GM12874 (cell line): ENCODE measurements around the gene TNNI3K.

Experiments
- TF ChIP-seq, protein P1 (sequence below): IDR thresholded peaks from 2 replicates; pipeline ENCODE4 v1.5.1; 2011; ENCODE audit warnings: low read depth, mild to moderate bottlenecking, control low read depth, low read length, moderate library complexity; ENCODE audit not compliant: insufficient read depth

Gene TNNI3K

DNA sequence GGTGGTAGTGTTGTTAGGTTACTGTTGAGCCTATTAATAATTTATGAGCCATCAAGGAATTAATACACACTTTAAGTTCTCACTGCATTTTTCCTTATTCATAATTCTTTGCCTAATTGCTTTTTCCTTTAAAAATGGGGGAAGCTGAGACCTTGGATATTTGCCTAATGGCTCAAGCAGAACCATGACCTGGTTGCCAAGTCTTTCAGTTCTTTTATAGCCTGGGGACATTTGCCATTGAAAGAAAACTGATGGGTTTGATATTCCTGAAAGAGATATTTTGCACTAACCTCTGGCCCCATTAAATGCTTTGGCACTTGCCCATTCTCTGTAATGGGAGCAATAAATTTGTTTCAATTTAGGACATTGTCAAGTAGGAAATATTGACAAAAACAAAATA is 295.7 kb downstream of the TNNI3K start:
- TF ChIP-seq, protein P1, sequence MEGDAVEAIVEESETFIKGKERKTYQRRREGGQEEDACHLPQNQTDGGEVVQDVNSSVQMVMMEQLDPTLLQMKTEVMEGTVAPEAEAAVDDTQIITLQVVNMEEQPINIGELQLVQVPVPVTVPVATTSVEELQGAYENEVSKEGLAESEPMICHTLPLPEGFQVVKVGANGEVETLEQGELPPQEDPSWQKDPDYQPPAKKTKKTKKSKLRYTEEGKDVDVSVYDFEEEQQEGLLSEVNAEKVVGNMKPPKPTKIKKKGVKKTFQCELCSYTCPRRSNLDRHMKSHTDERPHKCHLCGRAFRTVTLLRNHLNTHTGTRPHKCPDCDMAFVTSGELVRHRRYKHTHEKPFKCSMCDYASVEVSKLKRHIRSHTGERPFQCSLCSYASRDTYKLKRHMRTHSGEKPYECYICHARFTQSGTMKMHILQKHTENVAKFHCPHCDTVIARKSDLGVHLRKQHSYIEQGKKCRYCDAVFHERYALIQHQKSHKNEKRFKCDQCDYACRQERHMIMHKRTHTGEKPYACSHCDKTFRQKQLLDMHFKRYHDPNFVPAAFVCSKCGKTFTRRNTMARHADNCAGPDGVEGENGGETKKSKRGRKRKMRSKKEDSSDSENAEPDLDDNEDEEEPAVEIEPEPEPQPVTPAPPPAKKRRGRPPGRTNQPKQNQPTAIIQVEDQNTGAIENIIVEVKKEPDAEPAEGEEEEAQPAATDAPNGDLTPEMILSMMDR, result no peak

DNA sequence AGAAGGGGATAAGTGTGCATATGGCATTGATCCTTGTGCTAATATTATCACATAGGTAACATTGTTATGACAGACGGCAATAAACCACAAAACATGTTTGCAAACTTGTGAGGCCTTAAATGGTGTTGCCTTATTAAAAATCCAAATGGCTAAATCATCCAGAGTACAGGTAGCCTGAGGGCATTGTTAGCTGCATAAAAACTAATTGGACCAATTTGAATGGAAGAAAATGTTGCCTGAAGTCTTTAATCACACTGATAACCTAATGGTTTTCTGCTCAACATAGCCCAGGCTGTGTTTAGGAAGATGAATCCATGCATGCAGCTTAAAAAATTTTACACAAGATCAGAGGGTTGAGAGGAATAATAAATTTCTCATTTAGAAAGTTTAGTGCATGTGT is 296.6 kb downstream of the TNNI3K start:
- TF ChIP-seq, protein P1, result no peak

DNA sequence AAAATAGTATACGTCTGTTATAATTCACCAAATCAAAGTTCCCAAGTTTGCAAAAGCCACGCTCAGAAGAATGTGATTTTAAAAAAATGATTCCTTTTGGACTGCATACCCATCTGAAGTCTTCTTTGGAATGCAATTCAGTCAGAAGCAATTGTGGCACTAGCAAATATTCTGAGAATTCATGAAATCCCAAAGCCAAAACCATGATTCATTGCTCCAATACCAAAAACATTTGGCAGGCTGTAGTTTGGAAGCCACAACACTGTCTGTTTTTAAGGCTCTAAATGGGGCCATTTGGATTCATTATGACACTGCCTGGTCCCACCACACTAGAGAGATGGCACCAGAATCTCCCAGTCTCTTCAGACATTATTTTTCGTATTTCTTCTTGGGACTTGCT is 299.1 kb downstream of the TNNI3K start:
- TF ChIP-seq, protein P1, result no peak

DNA sequence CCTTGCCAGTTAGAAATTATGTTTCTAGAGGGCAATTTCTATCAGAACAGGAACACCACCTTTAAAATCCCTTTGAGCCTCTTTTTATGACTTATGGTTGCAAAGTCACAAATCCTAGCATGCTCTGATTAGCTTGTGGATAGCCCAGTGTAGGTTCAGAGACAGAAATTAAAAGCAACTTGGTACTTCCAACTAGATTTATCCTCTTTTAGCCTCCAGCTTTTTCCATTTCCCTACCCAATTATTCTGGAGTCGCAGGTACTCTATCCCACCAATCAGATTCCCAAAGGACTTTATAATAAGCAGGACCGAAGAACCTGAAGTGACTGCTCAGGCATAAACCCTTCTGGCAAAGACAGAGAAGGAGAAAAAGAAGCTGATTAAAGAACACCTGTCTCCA is 310.6 kb downstream of the TNNI3K start:
- TF ChIP-seq, protein P1, result no peak

DNA sequence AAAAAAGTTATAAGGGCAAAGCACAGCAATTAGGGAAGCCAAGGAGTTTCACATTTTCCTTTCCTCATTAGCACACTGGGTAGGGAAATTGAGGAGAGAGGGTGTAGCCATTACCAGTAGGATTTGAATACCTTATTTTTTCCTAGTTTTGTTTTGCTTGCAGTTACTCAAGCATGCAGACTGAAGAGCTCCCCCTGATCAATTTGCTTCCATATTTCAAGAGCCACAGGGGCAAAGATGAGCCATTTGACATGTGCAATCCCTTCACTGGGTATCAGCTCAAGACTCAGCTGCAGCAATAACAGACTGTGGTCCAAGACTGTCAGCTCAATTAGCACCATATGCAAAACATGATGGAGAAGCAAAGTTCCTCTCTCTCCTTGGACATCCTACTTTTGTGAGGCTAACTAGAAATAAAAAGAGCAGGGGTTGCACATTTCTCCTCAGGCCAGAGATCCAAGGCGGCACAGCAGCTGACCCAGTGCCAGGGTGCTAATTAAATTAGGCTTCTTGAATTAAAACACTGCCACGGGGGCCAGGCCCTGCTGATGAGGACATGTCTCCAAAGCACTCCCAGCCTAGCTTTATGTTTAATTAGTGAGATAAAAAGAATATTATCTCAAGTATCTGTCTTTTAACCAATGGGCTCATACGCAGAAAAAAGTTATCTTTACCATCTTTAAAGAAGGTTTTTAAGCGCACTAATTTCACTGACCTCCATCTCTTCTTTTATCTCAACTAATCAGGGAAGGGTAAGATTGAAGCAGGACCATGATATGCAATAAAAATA is 314.0 kb downstream of the TNNI3K start:
- TF ChIP-seq, protein P1, result no peak

DNA sequence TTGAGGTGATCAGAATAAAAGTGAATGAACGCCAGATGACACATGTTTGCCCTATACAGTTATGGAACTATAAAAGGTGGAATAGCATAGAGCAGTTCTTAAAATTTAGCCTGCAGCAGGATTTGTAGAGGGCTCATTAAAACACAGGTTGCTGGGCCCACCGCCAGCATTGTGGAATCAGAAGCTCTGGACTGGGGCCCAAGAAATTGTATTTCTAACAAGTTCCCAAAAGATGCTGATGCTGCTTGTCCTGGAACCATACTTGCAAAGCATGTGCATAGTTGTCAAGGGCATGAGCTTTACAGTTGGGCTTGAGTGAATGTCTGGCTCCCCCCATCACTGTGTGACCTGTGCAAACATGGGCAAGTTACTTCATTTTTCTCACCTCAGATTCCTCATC is 314.7 kb downstream of the TNNI3K start:
- TF ChIP-seq, protein P1, result no peak

DNA sequence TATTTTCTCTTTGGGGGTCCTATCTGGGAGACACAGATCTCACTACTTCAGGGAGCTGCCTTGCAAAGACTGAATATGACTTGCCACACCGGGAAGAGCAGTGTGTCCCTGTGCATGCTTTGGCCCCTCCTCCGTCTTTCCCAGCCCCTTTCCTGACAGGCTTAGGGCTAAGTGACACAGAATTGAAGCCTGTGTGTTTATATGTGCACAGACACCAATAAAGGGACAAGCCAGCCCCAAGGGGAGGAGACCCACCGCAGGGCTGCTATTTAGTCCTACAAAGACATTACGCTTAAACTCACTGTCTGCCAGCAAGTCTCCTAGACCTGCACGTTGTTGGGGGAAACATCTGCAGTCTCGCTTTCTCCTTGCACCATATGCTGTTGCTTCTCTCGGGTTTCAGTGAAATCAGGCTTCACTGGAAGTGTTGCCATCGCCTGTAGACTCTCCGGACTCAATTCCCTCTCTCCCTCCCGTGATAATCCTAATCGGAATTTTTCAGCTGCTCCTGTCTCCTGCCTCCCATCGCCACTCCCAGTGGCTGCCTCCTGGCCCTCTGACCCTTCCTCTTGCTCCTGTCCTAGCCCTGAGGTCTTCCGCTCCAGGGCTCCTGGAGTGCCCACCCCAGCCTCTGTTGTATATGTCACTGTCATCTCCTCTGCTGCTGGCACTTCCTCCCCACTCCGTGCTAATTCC is 335.8 kb downstream of the TNNI3K start:
- TF ChIP-seq, protein P1, result no peak
